B cell (primary cell): ENCODE data around the gene KLHL6. TPM values are rescaled to one million over a fixed set of nuclear protein-coding genes. Genes with fewer than 3 reads are reported as not detected.

Source experiments
- ATAC-seq: fragments of 200-7000 bp; cut with Tn5 transposase; one replicate; pipeline ENCODE4 v1.10.0; 2021; ENCODE audit warnings: low read depth, mild to moderate bottlenecking, moderate number of reproducible peaks, moderate library complexity
- CTCF ChIA-PET: fragments of 350-600 bp; sonication (Branson Sonifier 250); formaldehyde crosslinking; loops from one replicate; lab custom pipeline; 2021; ENCODE audit warnings: antibody characterized with exemption, inconsistent platforms; lab: Charles Lee
- POLR2A ChIA-PET: fragments of 350-600 bp; sonication (Branson Sonifier 250); formaldehyde crosslinking; loops from one replicate; lab custom pipeline; 2021; ENCODE audit warnings: antibody characterized with exemption; lab: Charles Lee
- DNase-seq: peaks from one replicate; pipeline ENCODE4 v3.0.0; 2013
- H2AFZ ChIP-seq: 2 replicates; pipeline ENCODE4 v1.6.1; 2012; ENCODE audit warnings: mild to moderate bottlenecking, low read depth, low read length; ENCODE audit not compliant: insufficient read depth, poor library complexity, severe bottlenecking
- H3K27ac ChIP-seq, 2 donors: 1 replicate in 1 of 2; 2 replicates in 1 of 2; pipeline ENCODE4 v1.5.1; 2012 to 2013; ENCODE audit warnings: low read length in 2 of 2, mild to moderate bottlenecking in 2 of 2, moderate library complexity in 1 of 2
- H3K27me3 ChIP-seq, 4 experiments: fragments of 200-600 bp in 1 of 4; sonication (generic) in 1 of 4; replicated peaks in 1 of 4; 1 replicate in 2 of 4; 2 replicates in 2 of 4; pipeline versions ENCODE4 v1.6.1 to v1.7.0; 2013 to 2016; ENCODE audit warnings: low read length in 3 of 4, mild to moderate bottlenecking in 2 of 4, mixed read lengths in 1 of 4, moderate library complexity in 1 of 4; ENCODE audit not compliant: insufficient read depth in 4 of 4, control insufficient read depth in 3 of 4; ENCODE audit errors: control extremely low read depth in 1 of 4
- H3K36me3 ChIP-seq, 2 experiments: replicated peaks in 1 of 2; 1 replicate in 1 of 2; 2 replicates in 1 of 2; pipeline versions ENCODE4 v1.6.1 to v1.7.1; 2013; ENCODE audit warnings: low read length in 1 of 2; ENCODE audit not compliant: insufficient read depth in 2 of 2, control insufficient read depth in 1 of 2; ENCODE audit errors: control extremely low read depth in 1 of 2, extremely low read depth in 1 of 2
- H3K4me1 ChIP-seq, 2 donors: fragments of 200-600 bp in 1 of 2; sonication (generic) in 1 of 2; 1 replicate in 1 of 2; 2 replicates in 1 of 2; pipeline versions ENCODE4 v1.5.1 to v1.6.1; 2013 to 2017; ENCODE audit warnings: low read length in 2 of 2; ENCODE audit not compliant: control insufficient read depth in 2 of 2, insufficient read depth in 2 of 2
- H3K4me2 ChIP-seq: replicated peaks from 2 replicates; pipeline ENCODE3; 2012; ENCODE audit warnings: mild to moderate bottlenecking, low read depth, low read length; ENCODE audit not compliant: poor library complexity, severe bottlenecking
- H3K4me3 ChIP-seq, 5 experiments: fragments of 200-600 bp in 1 of 5; sonication (generic) in 1 of 5; 1 replicate in 3 of 5; 2 replicates in 2 of 5; pipeline versions ENCODE4 v1.5.1 to v1.7.0; 2011 to 2016; ENCODE audit warnings: low read length in 4 of 5, mild to moderate bottlenecking in 4 of 5, low read depth in 2 of 5, control low read depth in 1 of 5, moderate library complexity in 1 of 5; ENCODE audit not compliant: insufficient read depth in 1 of 5; ENCODE audit errors: control extremely low read depth in 1 of 5, extremely low read depth in 1 of 5
- H3K79me2 ChIP-seq: fragments of 200-600 bp; sonication (generic); one replicate; pipeline ENCODE4 v1.6.0; 2016; ENCODE audit warnings: low read length; ENCODE audit not compliant: control insufficient read depth, insufficient read depth
- H3K9ac ChIP-seq: fragments of 200-600 bp; sonication (generic); 2 replicates; pipeline ENCODE4 v1.6.1; 2017; ENCODE audit warnings: mild to moderate bottlenecking, low read length, moderate library complexity
- H3K9me3 ChIP-seq, 3 donors: one replicate each; pipeline versions ENCODE4 v1.6.1 to v1.7.1; 2013; ENCODE audit warnings: low read length in 2 of 3; ENCODE audit not compliant: control insufficient read depth in 2 of 3, insufficient read depth in 1 of 3; ENCODE audit errors: control extremely low read depth in 1 of 3
- H4K20me1 ChIP-seq: 2 replicates; pipeline ENCODE4 v1.6.0; 2012; ENCODE audit warnings: mild to moderate bottlenecking, low read length; ENCODE audit not compliant: insufficient read depth, control insufficient read depth, poor library complexity, severe bottlenecking
- H3K27ac Mint-ChIP-seq: one replicate; pipeline ENCODE4 v1.8.0; 2021; ENCODE audit warnings: mixed read lengths
- H3K27me3 Mint-ChIP-seq: one replicate; pipeline ENCODE4 v1.8.0; 2021; ENCODE audit warnings: mixed read lengths
- H3K4me1 Mint-ChIP-seq: one replicate; pipeline ENCODE4 v1.8.0; 2021; ENCODE audit warnings: mixed read lengths
- H3K4me3 Mint-ChIP-seq: one replicate; pipeline ENCODE4 v1.8.0; 2021; ENCODE audit warnings: mixed read lengths
- H3K9me3 Mint-ChIP-seq: one replicate; pipeline ENCODE4 v1.8.0; 2022; ENCODE audit warnings: mixed read lengths; ENCODE audit not compliant: insufficient read depth
- EZH2 ChIP-seq: IDR thresholded peaks from 2 replicates; pipeline ENCODE4 v1.6.1; 2012; ENCODE audit warnings: borderline replicate concordance, low read depth, mild to moderate bottlenecking, moderate library complexity, low read length; ENCODE audit not compliant: insufficient read depth, poor library complexity, severe bottlenecking
- whole genome bisulfite sequencing: methylation state at CpG from one replicate; pipeline ENCODE4 v1.1.5; 2013; ENCODE audit warnings: missing lambda C conversion rate; ENCODE audit not compliant: insufficient coverage; 5-methylcytosine and 5-hydroxymethylcytosine counted together
- intact Hi-C: fragments of 100-400 bp; cut with micrococcal nuclease; formaldehyde crosslinking; loops from one replicate; pipeline ENCODE4 v1.10.0; 2022
- polyA plus RNA-seq: library from polyadenylated mRNA; depleted of rRNA; stranded (reverse); fragments of >200 nt; gene quantifications from 2 replicates; pipeline ENCODE4 v1.2.3, GENCODE V29; 2012
- total RNA-seq, 2 donors: library from RNA; stranded (reverse); fragments of 120-200 nt in 1 of 2; gene quantifications; 1 replicate in 1 of 2; 2 replicates in 1 of 2; pipeline versions ENCODE4 v1.2.3 to v1.2.4, GENCODE V29; 2013 to 2022
- TF ChIP-seq, protein P1 (sequence below): fragments of 200-600 bp; IDR thresholded peaks from one replicate; pipeline ENCODE4 v1.8.0; 2022; ENCODE audit warnings: antibody characterized with exemption, mild to moderate bottlenecking

The KLHL6 gene
- total and polyA plus RNA-seq, 2 donors (not counting 1 experiment from before 2014, with no cell fraction given) = 29.6 to 69.7 TPM

- no peak for ATAC-seq
- H3K27ac Mint-ChIP-seq = no peak overlapping the region
These were observed 105.7 kb downstream of the KLHL6 start for GRCh38 chr3:183449791-183450190.

DNA sequence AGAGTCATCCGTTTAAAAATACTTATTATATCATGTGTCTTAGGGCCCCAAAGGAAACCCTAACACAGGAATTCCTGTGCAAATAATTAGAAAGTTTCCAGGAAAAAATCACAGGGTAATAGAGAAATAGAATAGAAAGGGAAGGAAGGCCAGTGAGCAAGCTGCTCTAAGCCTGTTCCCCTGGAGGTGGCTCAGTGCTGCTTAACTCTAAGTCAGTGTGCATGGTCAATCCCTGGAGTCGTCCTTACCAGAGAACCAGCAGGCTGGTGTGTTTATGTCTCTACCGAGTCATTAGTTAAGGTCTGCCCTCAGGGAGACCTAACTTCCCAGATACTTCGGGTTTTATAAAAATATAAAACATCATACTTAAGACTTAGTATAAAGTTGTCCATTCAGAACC is 106.1 kb downstream of the KLHL6 start:
- no peaks in the 10 kb centered on the region for H3K36me3 ChIP-seq
- no peak for DNase-seq
- WGBS = 50% methylated on average over 1 of the region's 4 CpGs
- no peaks in the 10 kb centered on the region for H3K79me2 ChIP-seq
- CTCF ChIA-PET = interaction anchor here (0.8 kb wide), 1 partner anchor 318 kb away, joined by 3 read pairs; no protein-coding TSS in a partner anchor
- no peak overlapping the region for H3K4me2 ChIP-seq
- no peak overlapping the region for H2AFZ ChIP-seq
- TF ChIP-seq EZH2 = no peak
- TF ChIP-seq, protein P1, sequence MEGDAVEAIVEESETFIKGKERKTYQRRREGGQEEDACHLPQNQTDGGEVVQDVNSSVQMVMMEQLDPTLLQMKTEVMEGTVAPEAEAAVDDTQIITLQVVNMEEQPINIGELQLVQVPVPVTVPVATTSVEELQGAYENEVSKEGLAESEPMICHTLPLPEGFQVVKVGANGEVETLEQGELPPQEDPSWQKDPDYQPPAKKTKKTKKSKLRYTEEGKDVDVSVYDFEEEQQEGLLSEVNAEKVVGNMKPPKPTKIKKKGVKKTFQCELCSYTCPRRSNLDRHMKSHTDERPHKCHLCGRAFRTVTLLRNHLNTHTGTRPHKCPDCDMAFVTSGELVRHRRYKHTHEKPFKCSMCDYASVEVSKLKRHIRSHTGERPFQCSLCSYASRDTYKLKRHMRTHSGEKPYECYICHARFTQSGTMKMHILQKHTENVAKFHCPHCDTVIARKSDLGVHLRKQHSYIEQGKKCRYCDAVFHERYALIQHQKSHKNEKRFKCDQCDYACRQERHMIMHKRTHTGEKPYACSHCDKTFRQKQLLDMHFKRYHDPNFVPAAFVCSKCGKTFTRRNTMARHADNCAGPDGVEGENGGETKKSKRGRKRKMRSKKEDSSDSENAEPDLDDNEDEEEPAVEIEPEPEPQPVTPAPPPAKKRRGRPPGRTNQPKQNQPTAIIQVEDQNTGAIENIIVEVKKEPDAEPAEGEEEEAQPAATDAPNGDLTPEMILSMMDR = no peak
- H3K4me1 Mint-ChIP-seq = peaks cover 22% of the 10 kb centered on the region
- no peak overlapping the region for H3K4me3 Mint-ChIP-seq
- H3K9me3 ChIP-seq = peaks cover 0 to 5% (median 3%) of the 10 kb centered on the region in 3 donors
- no peak overlapping the region for H3K27ac ChIP-seq
- intact Hi-C loops = no loop called here
- ATAC-seq = no peak
- H3K27me3 Mint-ChIP-seq = no peaks in the 10 kb centered on the region
- H3K27ac Mint-ChIP-seq = no peak overlapping the region
- H3K4me1 ChIP-seq = peaks cover 8 to 10% of the 10 kb centered on the region in 2 donors
- peaks cover 2% of the 10 kb centered on the region for H3K9me3 Mint-ChIP-seq
- no peaks in the 10 kb centered on the region for H4K20me1 ChIP-seq
- no peak overlapping the region for H3K4me3 ChIP-seq
- H3K27me3 ChIP-seq = peaks cover 0 to 6% (median 0%) of the 10 kb centered on the region in 4 experiments
- POLR2A ChIA-PET = interaction anchor here (0.6 kb wide), 1 partner anchor 186 kb away, joined by 6 read pairs; no protein-coding TSS in a partner anchor
- no peak overlapping the region for H3K9ac ChIP-seq

More at GRCh38 chr3:183449791-183450190, 105.7 kb downstream of the KLHL6 start:
- ChIA-PET CTCF (interaction anchor here (0.8 kb wide), 1 partner anchor 317 kb away, joined by 3 read pairs; no protein-coding TSS in a partner anchor), POLR2A (interaction anchor here (0.6 kb wide), 1 partner anchor 185 kb away, joined by 6 read pairs; no protein-coding TSS in a partner anchor)
- H3K27me3 ChIP-seq = peaks cover 0 to 6% (median 0%) of the 10 kb centered on the region in 4 experiments
- 80% methylated on average over 1 of the region's 1 CpG for WGBS
- no peak for DNase-seq
- no peak overlapping the region for H2AFZ ChIP-seq
- no peak overlapping the region for H3K4me3 ChIP-seq
- H3K79me2 ChIP-seq = no peaks in the 10 kb centered on the region
- no peak overlapping the region for H3K4me3 Mint-ChIP-seq
- H3K4me2 ChIP-seq = no peak overlapping the region
- H3K36me3 ChIP-seq = no peaks in the 10 kb centered on the region
- H4K20me1 ChIP-seq = no peaks in the 10 kb centered on the region
- no peak overlapping the region for H3K27ac ChIP-seq
- intact Hi-C loops = no loop called here
- H3K4me1 Mint-ChIP-seq = peaks cover 22% of the 10 kb centered on the region
- H3K27me3 Mint-ChIP-seq = no peaks in the 10 kb centered on the region
- peaks cover 0 to 5% (median 0%) of the 10 kb centered on the region in 3 donors for H3K9me3 ChIP-seq
- TF ChIP-seq, protein P1 = no peak
- TF ChIP-seq EZH2 = no peak
- H3K9ac ChIP-seq = no peak overlapping the region
- peaks cover 8 to 10% of the 10 kb centered on the region in 2 donors for H3K4me1 ChIP-seq
- H3K9me3 Mint-ChIP-seq = no peaks in the 10 kb centered on the region
